Measurements from ENCODE around the gene OR4C46.
"Not testable (repeated sequence)": the region's sequence is repeated elsewhere in the genome, so short reads cannot be mapped to it uniquely, and the experiment has no call there.

OR4C46 gene

GRCh38 chr11:54603898-54604297, at the start of gene OR4C46:
Gene OR4C46 (minus strand): TSS chr11:54603998. CDS start chr11:54603998, 0 bp downstream.
- no peaks in the 10 kb centered on the region for H3K36me3 Mint-ChIP-seq (ENCODE audit: low read depth)
- H3K4me3 Mint-ChIP-seq = no peak within 1 kb of the TSS
- peaks cover 42% of the 10 kb centered on the region for H3K9me3 Mint-ChIP-seq
- H3K4me1 Mint-ChIP-seq (ENCODE audit: low read depth) = no peaks in the 10 kb centered on the region
- no peak within 1 kb of the TSS for H3K27ac Mint-ChIP-seq
- H3K27me3 Mint-ChIP-seq (ENCODE audit: low read depth) = no peaks in the 10 kb centered on the region

GRCh38 chr11:54645606-54646005, 41.8 kb upstream of the OR4C46 start:
- not testable (repeated sequence) for H3K27ac Mint-ChIP-seq; H3K4me3 Mint-ChIP-seq; H3K27me3 Mint-ChIP-seq (ENCODE audit: low read depth); H3K4me1 Mint-ChIP-seq (ENCODE audit: low read depth); H3K36me3 Mint-ChIP-seq (ENCODE audit: low read depth)
- H3K9me3 Mint-ChIP-seq = peaks cover 31% of the 10 kb centered on the region

- not testable (repeated sequence) for H3K4me3 Mint-ChIP-seq; H3K36me3 Mint-ChIP-seq (ENCODE audit: low read depth); H3K4me1 Mint-ChIP-seq (ENCODE audit: low read depth); H3K27me3 Mint-ChIP-seq (ENCODE audit: low read depth); H3K27ac Mint-ChIP-seq
- peaks cover 65% of the 10 kb centered on the region for H3K9me3 Mint-ChIP-seq
Measured at GRCh38 chr11:54561439-54561838, 42.4 kb downstream of the OR4C46 start.

- Mint-ChIP-seq H3K9me3 (peaks cover 56% of the 10 kb centered on the region), H3K36me3 (ENCODE audit: low read depth) (no peaks in the 10 kb centered on the region), H3K4me1 (ENCODE audit: low read depth) (no peaks in the 10 kb centered on the region), H3K4me3 (no peak overlapping the region), H3K27ac (no peak overlapping the region), H3K27me3 (ENCODE audit: low read depth) (no peaks in the 10 kb centered on the region)
Measured at GRCh38 chr11:54558919-54559318, 44.9 kb downstream of the OR4C46 start.

GRCh38 chr11:54558407-54558806, 45.4 kb downstream of the OR4C46 start:
- H3K9me3 Mint-ChIP-seq = peaks cover 54% of the 10 kb centered on the region
- H3K4me3 Mint-ChIP-seq = no peak overlapping the region
- no peaks in the 10 kb centered on the region for H3K36me3 Mint-ChIP-seq (ENCODE audit: low read depth)
- H3K27me3 Mint-ChIP-seq (ENCODE audit: low read depth) = no peaks in the 10 kb centered on the region
- H3K27ac Mint-ChIP-seq = no peak overlapping the region
- no peaks in the 10 kb centered on the region for H3K4me1 Mint-ChIP-seq (ENCODE audit: low read depth)
